Astrocyte (in vitro differentiated cells and primary cell): Measurements from ENCODE around the gene PDE11A. TPM values are rescaled to one million over a fixed set of nuclear protein-coding genes. Genes with fewer than 3 reads are reported as not detected.

Source experiments
- DNase-seq: peaks from one replicate; pipeline ENCODE4 v3.0.0-alpha.2; 2010; ENCODE audit warnings: low read depth
- FAIRE-seq: peaks from 2 replicates; lab custom pipeline; 2011; peaks lifted over from hg19 to GRCh38; lab: Jason Lieb, UNC
- H2AFZ ChIP-seq: 2 replicates; pipeline ENCODE4 v1.6.0; 2012; ENCODE audit warnings: low read depth, low read length, inconsistent platforms
- H3K27ac ChIP-seq: 2 replicates; pipeline ENCODE4 v1.5.1; 2011; ENCODE audit warnings: low read depth, low read length, inconsistent platforms
- H3K27me3 ChIP-seq: 2 replicates; pipeline ENCODE4 v1.6.0; 2011; ENCODE audit warnings: low read length, inconsistent platforms; ENCODE audit not compliant: insufficient read depth
- H3K36me3 ChIP-seq: 2 replicates; pipeline ENCODE4 v1.5.1; 2011; ENCODE audit warnings: low read length, inconsistent platforms; ENCODE audit not compliant: insufficient read depth
- H3K4me1 ChIP-seq: 2 replicates; pipeline ENCODE4 v1.5.1; 2011; ENCODE audit warnings: low read length, inconsistent platforms; ENCODE audit not compliant: insufficient read depth
- H3K4me2 ChIP-seq: 2 replicates; pipeline ENCODE4 v1.6.0; 2012; ENCODE audit warnings: low read length, inconsistent platforms
- H3K4me3 ChIP-seq: 2 replicates; pipeline ENCODE4 v1.5.1; 2011; ENCODE audit warnings: low read depth, mild to moderate bottlenecking, low read length, inconsistent platforms; ENCODE audit not compliant: insufficient read depth
- H3K79me2 ChIP-seq: 2 replicates; pipeline ENCODE4 v1.6.0; 2012; ENCODE audit warnings: mild to moderate bottlenecking, low read length, inconsistent platforms; ENCODE audit not compliant: insufficient read depth
- H3K9ac ChIP-seq: 2 replicates; pipeline ENCODE4 v1.6.0; 2012; ENCODE audit warnings: mild to moderate bottlenecking, low read length, inconsistent platforms
- H3K9me3 ChIP-seq: 2 replicates; pipeline ENCODE4 v1.5.1; 2012; ENCODE audit warnings: low read depth, mild to moderate bottlenecking, low read length, inconsistent platforms; ENCODE audit not compliant: insufficient read depth
- H4K20me1 ChIP-seq: 2 replicates; pipeline ENCODE4 v1.6.0; 2012; ENCODE audit warnings: low read length, inconsistent platforms; ENCODE audit not compliant: insufficient read depth
- H3K27ac Mint-ChIP-seq: one replicate; pipeline ENCODE4 v1.8.0; 2021; ENCODE audit warnings: mild to moderate bottlenecking, mixed read lengths; ENCODE audit not compliant: unreplicated experiment
- H3K27me3 Mint-ChIP-seq: one replicate; pipeline ENCODE4 v1.8.0; 2021; ENCODE audit warnings: low read depth, mixed read lengths; ENCODE audit not compliant: unreplicated experiment
- H3K36me3 Mint-ChIP-seq: one replicate; pipeline ENCODE4 v1.8.0; 2021; ENCODE audit warnings: low read depth, mixed read lengths; ENCODE audit not compliant: unreplicated experiment
- H3K4me1 Mint-ChIP-seq: one replicate; pipeline ENCODE4 v1.8.0; 2021; ENCODE audit warnings: low read depth, mixed read lengths; ENCODE audit not compliant: unreplicated experiment
- H3K4me3 Mint-ChIP-seq: one replicate; pipeline ENCODE4 v1.8.0; 2021; ENCODE audit warnings: mild to moderate bottlenecking, moderate library complexity, mixed read lengths; ENCODE audit not compliant: unreplicated experiment
- H3K9me3 Mint-ChIP-seq: one replicate; pipeline ENCODE4 v1.8.0; 2021; ENCODE audit warnings: mild to moderate bottlenecking, mixed read lengths; ENCODE audit not compliant: unreplicated experiment
- CTCF ChIP-seq: IDR thresholded peaks from 2 replicates; pipeline ENCODE4 v1.5.1; 2011; ENCODE audit warnings: low read depth, mild to moderate bottlenecking, inconsistent platforms, low read length, moderate library complexity; ENCODE audit not compliant: insufficient read depth
- EZH2 ChIP-seq: IDR thresholded peaks from 2 replicates; pipeline ENCODE4 v1.6.1; 2012; ENCODE audit warnings: mild to moderate bottlenecking, low read length, inconsistent platforms; ENCODE audit not compliant: insufficient read depth
- total RNA-seq: library from RNA; stranded (reverse); gene quantifications from 2 replicates; pipeline ENCODE4 v1.2.1, GENCODE V29; 2021

The PDE11A gene
- total RNA-seq, 1 donor from 2014 or later, result 0.45 TPM

GRCh38 chr2:178016612-178017011 is 56.0 kb downstream of the PDE11A start:
- Histone ChIP-seq H3K79me2 (no peaks in the 10 kb centered on the region), H3K9ac (no peak overlapping the region), H3K4me3 (no peak overlapping the region), H4K20me1 (no peaks in the 10 kb centered on the region), H3K36me3 (no peaks in the 10 kb centered on the region), H3K27me3 (no peaks in the 10 kb centered on the region), H3K4me1 (no peaks in the 10 kb centered on the region), H3K27ac (no peak overlapping the region), H3K4me2 (no peak overlapping the region), H3K9me3 (no peaks in the 10 kb centered on the region), H2AFZ (no peak overlapping the region)
- no peaks in the 10 kb centered on the region for H3K4me1 Mint-ChIP-seq
- no peaks in the 10 kb centered on the region for H3K9me3 Mint-ChIP-seq
- H3K36me3 Mint-ChIP-seq, result no peaks in the 10 kb centered on the region
- H3K27me3 Mint-ChIP-seq, result no peaks in the 10 kb centered on the region
- TF ChIP-seq CTCF (no peak), EZH2 (no peak)
- no peak overlapping the region for H3K4me3 Mint-ChIP-seq
- no peak overlapping the region for H3K27ac Mint-ChIP-seq
- DNase-seq (no peak), FAIRE-seq (no peak)

- H3K4me1 Mint-ChIP-seq, result no peaks in the 10 kb centered on the region
- H3K9me3 ChIP-seq, result no peaks in the 10 kb centered on the region
These were observed 59.9 kb downstream of the PDE11A start for GRCh38 chr2:178012639-178013038.

More at GRCh38 chr2:178012639-178013038, 59.9 kb downstream of the PDE11A start:
- Histone ChIP-seq H4K20me1 (no peaks in the 10 kb centered on the region), H2AFZ (no peak overlapping the region), H3K4me1 (peaks cover 3% of the 10 kb centered on the region), H3K9ac (no peak overlapping the region), H3K79me2 (no peaks in the 10 kb centered on the region), H3K4me2 (no peak overlapping the region), H3K36me3 (no peaks in the 10 kb centered on the region), H3K27me3 (no peaks in the 10 kb centered on the region), H3K27ac (no peak overlapping the region), H3K4me3 (no peak overlapping the region)
- Mint-ChIP-seq H3K27ac (no peak overlapping the region), H3K27me3 (no peaks in the 10 kb centered on the region), H3K36me3 (no peaks in the 10 kb centered on the region), H3K9me3 (no peaks in the 10 kb centered on the region), H3K4me3 (no peak overlapping the region)
- FAIRE-seq (no peak), DNase-seq (no peak)
- TF ChIP-seq EZH2 (no peak), CTCF (no peak)
